HT-29 (cell line): ENCODE measurements around the gene ZFP36L2. TPM values are rescaled to one million over a fixed set of nuclear protein-coding genes. Genes with fewer than 3 reads are reported as not detected.

Experiments used
- DNase-seq: peaks from one replicate; pipeline ENCODE4 v3.0.0-alpha.2; 2015; ENCODE audit warnings: low spot score
- total RNA-seq: library from RNA; depleted of rRNA; stranded (reverse); fragments of >200 nt; shearing (Covaris generic); gene quantifications from 2 replicates; pipeline ENCODE4 v1.2.3, GENCODE V29; 2014

ZFP36L2 gene
- total RNA-seq, 1 experiment from 2014 or later, result 20.5 TPM

DNA sequence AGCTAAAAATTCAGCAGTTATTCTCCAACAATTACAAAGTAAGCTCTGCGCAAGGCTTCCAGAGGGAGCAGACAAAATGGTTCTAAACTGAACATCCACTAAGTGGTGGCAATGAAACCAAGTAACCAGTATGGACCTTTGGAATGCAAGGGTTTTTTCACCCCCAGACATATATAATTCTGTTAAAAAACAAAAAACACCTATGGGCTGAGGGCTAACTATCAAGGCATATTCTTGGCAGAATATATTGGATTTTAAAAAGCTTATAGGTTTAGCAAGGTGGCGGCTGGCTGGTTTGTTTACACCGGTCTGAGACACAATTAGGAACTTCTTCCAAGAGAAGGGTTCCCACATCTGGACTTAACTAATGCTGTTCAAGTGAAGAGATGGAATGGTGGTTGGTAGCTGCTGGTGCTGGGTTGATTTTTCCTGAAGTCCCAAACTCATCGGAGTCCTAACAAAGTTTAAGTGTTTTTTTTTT is 2.8 kb downstream of the ZFP36L2 start:
- peak; percentile 54 for DNase-seq

DNA sequence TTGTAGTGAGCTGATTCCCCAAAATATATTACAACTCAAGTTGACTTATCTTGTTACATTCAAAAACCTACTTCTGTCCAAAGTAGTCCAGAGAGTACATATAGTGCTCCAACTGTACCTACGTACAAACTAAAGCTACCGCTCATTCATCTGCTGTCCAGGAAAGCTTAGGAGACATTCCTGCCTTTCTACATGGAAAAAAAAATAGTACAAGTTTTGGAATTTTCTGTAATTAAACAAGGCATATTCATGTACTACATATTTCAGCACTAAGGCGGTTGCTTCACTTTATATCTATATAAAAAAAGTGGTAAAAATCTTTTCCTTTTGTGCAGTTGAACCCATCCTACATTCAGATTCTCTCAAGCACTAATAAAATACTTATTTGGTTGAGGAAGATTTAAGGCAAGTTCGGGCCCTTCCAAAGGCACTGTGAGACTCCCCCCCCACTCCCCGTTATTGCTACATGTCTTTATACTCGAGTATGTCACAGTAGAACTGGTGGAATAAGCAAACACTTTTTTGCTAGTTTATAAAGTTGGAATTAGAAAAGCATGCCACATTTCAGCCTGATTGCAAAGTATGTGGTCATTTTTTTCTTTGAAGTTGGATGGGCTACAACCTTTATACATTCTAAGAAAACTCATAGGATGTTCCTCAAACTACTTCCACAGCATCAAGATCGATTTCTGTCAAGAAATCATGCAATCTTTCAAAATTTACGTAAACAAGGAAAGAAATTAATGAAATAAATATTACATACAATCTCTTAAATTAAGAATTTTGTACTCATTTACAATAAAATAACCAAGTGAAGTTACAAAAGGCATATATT is 3.7 kb downstream of the ZFP36L2 start:
- peak; percentile 43 for DNase-seq

GRCh38 chr2:43221763-43222474 is 4.5 kb downstream of the ZFP36L2 start:
- peak; percentile 87 for DNase-seq

GRCh38 chr2:43221124-43221762 is 5.2 kb downstream of the ZFP36L2 start:
- DNase-seq, result no peak

GRCh38 chr2:43220760-43221123 is 5.7 kb downstream of the ZFP36L2 start:
- peak; percentile 37 for DNase-seq

DNA sequence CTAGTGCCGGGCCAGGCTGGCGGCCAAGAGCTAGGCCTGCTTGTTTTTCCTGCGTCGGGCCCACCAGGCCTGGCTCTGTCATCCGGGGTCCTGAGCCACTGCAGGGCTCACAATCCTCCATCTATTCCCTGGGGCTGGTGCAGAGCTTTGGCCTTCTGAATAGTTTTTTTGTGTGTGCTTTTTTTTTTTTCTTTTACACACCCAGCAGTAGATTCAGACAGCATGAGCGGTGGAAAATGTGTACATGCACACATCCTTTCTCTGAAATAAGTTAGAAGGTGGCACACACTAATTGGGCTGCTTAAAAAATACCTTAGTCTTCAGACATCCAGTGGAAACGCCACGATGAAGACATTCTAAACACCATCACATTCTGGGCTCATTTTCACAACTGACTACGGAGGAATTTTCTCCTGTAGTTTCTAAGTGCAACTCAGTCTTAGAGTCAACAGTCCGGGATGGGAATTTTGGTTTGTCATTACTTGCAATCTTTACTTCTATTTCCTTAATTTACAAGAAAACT is 6.1 kb downstream of the ZFP36L2 start:
- no peak for DNase-seq

- peak; percentile 89 for DNase-seq
Measured at GRCh38 chr2:43219383-43220228, 6.8 kb downstream of the ZFP36L2 start.

DNA sequence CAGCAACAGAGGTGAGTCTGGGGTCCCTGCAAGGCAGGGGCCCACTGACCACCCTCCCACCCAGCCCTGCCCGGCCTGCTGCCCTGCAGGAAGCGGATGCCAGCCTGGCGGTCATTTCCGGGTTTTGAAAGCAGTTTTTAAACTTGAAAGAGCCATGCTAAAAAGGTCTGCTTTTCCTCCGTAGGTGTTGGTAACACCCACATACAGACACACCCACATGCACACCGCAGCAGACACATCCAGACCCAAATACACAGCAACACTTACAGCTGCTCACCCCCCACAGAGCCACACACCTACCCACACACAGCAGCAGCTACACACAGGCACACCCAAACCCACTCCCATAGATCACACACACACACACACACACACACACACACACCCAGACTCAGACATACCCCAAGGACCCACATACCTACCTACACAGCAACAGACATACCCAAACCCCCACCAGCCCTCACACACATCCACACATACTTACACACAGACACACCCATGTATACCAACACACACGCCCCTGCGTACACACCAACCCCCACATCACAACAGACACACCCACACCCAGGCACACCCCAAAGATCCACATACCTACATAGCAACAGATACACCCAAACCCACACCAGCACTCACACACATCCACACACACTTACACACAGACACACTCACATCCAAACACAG is 7.6 kb downstream of the ZFP36L2 start:
- DNase-seq, result peak; percentile 54

DNA sequence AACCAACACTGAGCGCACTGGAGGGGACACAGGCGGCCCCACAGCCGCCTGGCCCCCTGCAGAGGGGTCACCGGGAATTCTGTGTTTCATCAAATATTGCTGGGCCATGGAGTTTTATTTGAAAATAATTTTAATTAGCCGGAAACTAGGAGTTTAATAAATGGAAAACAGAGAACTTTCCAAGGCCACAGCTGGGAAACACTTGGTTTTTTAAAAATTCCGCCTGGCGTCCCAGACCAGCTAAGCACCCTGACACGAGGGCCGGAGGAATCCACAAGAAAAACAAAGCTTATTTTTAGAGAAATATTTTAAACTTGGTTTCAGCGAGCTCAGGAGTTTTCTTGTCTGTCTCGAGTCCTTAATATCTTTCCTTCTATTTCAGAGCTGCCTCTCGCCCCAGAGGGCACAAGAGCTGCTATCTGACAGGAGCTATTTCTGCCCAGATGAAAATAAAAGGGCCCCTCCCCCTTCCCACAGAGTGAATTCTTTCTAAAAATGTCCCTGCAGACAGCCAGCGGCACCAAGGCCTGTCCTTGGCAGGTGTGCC is 8.2 kb downstream of the ZFP36L2 start:
- no peak for DNase-seq

- no peak for DNase-seq
Measured at GRCh38 chr2:43217228-43218154, 8.9 kb downstream of the ZFP36L2 start.

DNA sequence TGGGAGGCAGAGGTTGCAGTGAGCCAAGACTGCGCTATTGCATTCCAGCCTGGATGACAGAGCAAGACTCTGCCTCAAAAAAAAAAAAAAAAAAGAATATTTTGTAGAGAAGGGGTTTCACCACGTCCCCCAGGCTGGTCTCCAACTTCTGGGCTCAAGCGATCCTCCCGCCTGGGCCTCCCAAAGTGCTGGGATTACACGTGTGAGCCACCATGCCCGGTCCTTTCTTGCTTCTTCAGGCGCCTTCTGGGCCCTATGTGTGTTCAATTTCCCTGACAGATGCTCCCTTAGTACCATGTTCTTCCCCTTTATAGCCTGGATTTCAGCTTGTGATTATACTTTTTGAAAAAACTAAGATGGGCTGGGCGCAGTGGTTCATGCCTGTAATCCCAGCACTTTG is 9.8 kb downstream of the ZFP36L2 start:
- no peak for DNase-seq

GRCh38 chr2:43215673-43216255 is 10.6 kb downstream of the ZFP36L2 start:
- no peak for DNase-seq

DNA sequence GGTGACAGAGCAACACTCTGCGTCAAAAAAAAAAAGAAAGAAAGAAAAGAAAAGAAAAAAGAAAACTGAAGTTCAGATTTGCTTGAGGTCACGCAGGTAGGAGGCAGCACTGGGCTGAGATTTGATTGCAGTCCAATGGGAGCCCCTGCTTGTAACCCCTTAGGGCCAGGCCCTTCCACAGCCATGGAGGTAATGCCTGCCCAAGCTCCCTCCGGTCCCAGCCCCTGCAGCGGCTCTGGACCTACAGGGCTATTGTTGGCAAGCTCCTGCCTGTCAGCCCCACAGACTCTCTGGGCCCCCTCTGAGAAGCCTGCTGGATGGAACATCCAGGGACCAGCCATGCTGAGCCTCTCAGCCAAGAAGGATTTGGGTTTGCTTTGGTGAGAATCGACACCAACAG is 12.2 kb downstream of the ZFP36L2 start:
- DNase-seq, result no peak

GRCh38 chr2:43212931-43213330 is 13.5 kb downstream of the ZFP36L2 start:
- no peak for DNase-seq

GRCh38 chr2:43212216-43212835 is 14.1 kb downstream of the ZFP36L2 start:
- DNase-seq, result no peak

DNA sequence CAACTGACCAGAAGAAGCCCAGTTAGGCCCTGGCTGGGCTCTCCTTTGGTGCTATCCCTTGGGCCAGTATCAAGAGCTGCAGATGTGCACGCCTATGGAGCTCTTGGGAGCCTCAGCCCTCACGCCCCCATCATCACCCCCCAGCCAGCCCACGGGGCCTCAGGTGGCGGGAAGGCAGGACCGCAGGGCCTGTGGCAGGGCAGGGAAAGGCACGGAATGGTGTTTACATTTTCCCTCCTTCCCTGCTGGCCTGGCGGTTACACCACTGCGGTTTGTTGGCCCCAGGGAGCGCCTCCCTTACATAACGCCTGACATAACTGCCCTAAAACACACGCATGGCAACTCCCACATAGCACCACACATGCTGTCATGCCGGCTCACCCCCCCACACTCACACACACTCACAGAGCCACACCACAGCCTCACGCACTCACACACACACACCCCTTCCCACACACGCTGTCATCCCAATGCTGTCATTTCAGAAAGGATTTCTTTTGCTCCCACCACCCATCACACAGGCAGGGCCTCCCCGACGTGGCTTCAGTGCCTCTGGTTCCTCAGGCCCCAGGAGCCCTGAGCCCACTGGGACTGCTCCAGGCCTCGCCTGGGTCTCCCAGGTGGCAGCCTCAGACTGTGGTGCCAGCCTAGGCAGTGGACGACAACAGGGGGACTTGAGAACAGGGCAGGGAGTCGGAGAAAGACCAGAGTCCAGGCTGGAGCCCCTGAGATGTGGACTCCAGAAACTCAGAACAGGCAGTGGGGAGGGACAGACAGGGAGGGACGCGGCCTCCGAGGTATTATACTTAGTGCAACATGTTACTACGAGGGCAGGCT is 15.7 kb downstream of the ZFP36L2 start:
- peak; percentile 72 for DNase-seq

- no peak for DNase-seq
Measured at GRCh38 chr2:43210125-43210466, 16.3 kb downstream of the ZFP36L2 start.
